Activated naive CD8-positive, alpha-beta T cell treated with anti-CD3 and anti-CD28 coated beads for 36 hours (primary cell): ENCODE data around the gene CUEDC1. TPM values are rescaled to one million over a fixed set of nuclear protein-coding genes. Genes with fewer than 3 reads are reported as not detected.
A peak's percentile ranks its signal among the peaks of the same experiment; 100 is the strongest.

Source experiments
- DNase-seq: peaks from one replicate; pipeline ENCODE4 v3.0.0; 2021
- H3K27ac Mint-ChIP-seq: one replicate; pipeline ENCODE4 v1.8.0; 2022; ENCODE audit warnings: mild to moderate bottlenecking, moderate library complexity, mixed read lengths
- H3K27me3 Mint-ChIP-seq: one replicate; pipeline ENCODE4 v1.8.0; 2022; ENCODE audit warnings: mild to moderate bottlenecking, mixed read lengths
- H3K36me3 Mint-ChIP-seq: one replicate; pipeline ENCODE4 v1.8.0; 2021; ENCODE audit warnings: mild to moderate bottlenecking, mixed read lengths
- H3K4me1 Mint-ChIP-seq: one replicate; pipeline ENCODE4 v1.8.0; 2021; ENCODE audit warnings: mixed read lengths
- H3K4me3 Mint-ChIP-seq: one replicate; pipeline ENCODE4 v1.8.0; 2022; ENCODE audit warnings: mild to moderate bottlenecking, moderate library complexity, mixed read lengths
- H3K9me3 Mint-ChIP-seq: one replicate; pipeline ENCODE4 v1.8.0; 2022; ENCODE audit warnings: mixed read lengths
- total RNA-seq, 2 experiments: library from RNA; stranded (reverse); gene quantifications; one replicate each; pipeline ENCODE4 v1.2.3, GENCODE V29; 2021

CUEDC1 gene
- total RNA-seq, 2 experiments from 2014 or later: 0.14 to 0.18 TPM

- Mint-ChIP-seq H3K9me3 (no peaks in the 10 kb centered on the region), H3K27me3 (peaks cover 3% of the 10 kb centered on the region), H3K27ac (no peak overlapping the region), H3K36me3 (no peaks in the 10 kb centered on the region), H3K4me1 (peaks cover 21% of the 10 kb centered on the region), H3K4me3 (no peak overlapping the region)
- no peak for DNase-seq
Measured at GRCh38 chr17:57879437-57880085, 75.7 kb downstream of the CUEDC1 start.

- peaks cover 30% of the 10 kb centered on the region for H3K4me1 Mint-ChIP-seq
- no peaks in the 10 kb centered on the region for H3K9me3 Mint-ChIP-seq
- H3K4me3 Mint-ChIP-seq: no peak overlapping the region
- H3K27me3 Mint-ChIP-seq: peaks cover 17% of the 10 kb centered on the region
- no peaks in the 10 kb centered on the region for H3K36me3 Mint-ChIP-seq
- H3K27ac Mint-ChIP-seq: no peak overlapping the region
- no peak for DNase-seq
Measured at GRCh38 chr17:57877803-57878377, 77.3 kb downstream of the CUEDC1 start.

- H3K27me3 Mint-ChIP-seq: peaks cover 24% of the 10 kb centered on the region
- no peaks in the 10 kb centered on the region for H3K9me3 Mint-ChIP-seq
- H3K36me3 Mint-ChIP-seq: no peaks in the 10 kb centered on the region
- H3K4me3 Mint-ChIP-seq: no peak overlapping the region
- DNase-seq: no peak
- H3K27ac Mint-ChIP-seq: no peak overlapping the region
- peaks cover 30% of the 10 kb centered on the region for H3K4me1 Mint-ChIP-seq
Measured at GRCh38 chr17:57876866-57877237, 78.4 kb downstream of the CUEDC1 start.

GRCh38 chr17:57876023-57876865, 79.0 kb downstream of the CUEDC1 start:
- no peak for DNase-seq
- Mint-ChIP-seq H3K36me3 (no peaks in the 10 kb centered on the region), H3K9me3 (no peaks in the 10 kb centered on the region), H3K27me3 (peaks cover 29% of the 10 kb centered on the region), H3K27ac (no peak overlapping the region), H3K4me1 (peaks cover 30% of the 10 kb centered on the region), H3K4me3 (no peak overlapping the region)

- no peaks in the 10 kb centered on the region for H3K9me3 Mint-ChIP-seq
- no peaks in the 10 kb centered on the region for H3K36me3 Mint-ChIP-seq
- no peak overlapping the region for H3K27ac Mint-ChIP-seq
- H3K4me1 Mint-ChIP-seq: peaks cover 26% of the 10 kb centered on the region
- H3K27me3 Mint-ChIP-seq: peaks cover 29% of the 10 kb centered on the region
- H3K4me3 Mint-ChIP-seq: no peak overlapping the region
- DNase-seq: no peak
Measured at GRCh38 chr17:57875290-57876022, 79.8 kb downstream of the CUEDC1 start.

GRCh38 chr17:57874434-57875289, 80.5 kb downstream of the CUEDC1 start:
- Mint-ChIP-seq H3K4me3 (peak overlapping the region; percentile 40), H3K27ac (peak overlapping the region; percentile 58), H3K27me3 (peaks cover 29% of the 10 kb centered on the region), H3K9me3 (no peaks in the 10 kb centered on the region), H3K4me1 (peaks cover 18% of the 10 kb centered on the region), H3K36me3 (no peaks in the 10 kb centered on the region)
- peak; percentile 26 for DNase-seq

- Mint-ChIP-seq H3K4me1 (peaks cover 14% of the 10 kb centered on the region), H3K4me3 (peak overlapping the region; percentile 40), H3K27me3 (peaks cover 29% of the 10 kb centered on the region), H3K27ac (peak overlapping the region; percentile 58), H3K36me3 (no peaks in the 10 kb centered on the region), H3K9me3 (no peaks in the 10 kb centered on the region)
- DNase-seq: no peak
Measured at GRCh38 chr17:57874058-57874419, 81.2 kb downstream of the CUEDC1 start.

GRCh38 chr17:57873261-57874057, 81.8 kb downstream of the CUEDC1 start:
- no peak for DNase-seq
- no peak overlapping the region for H3K27ac Mint-ChIP-seq
- peaks cover 17% of the 10 kb centered on the region for H3K4me1 Mint-ChIP-seq
- H3K27me3 Mint-ChIP-seq: peaks cover 29% of the 10 kb centered on the region
- H3K9me3 Mint-ChIP-seq: no peaks in the 10 kb centered on the region
- no peak overlapping the region for H3K4me3 Mint-ChIP-seq
- no peaks in the 10 kb centered on the region for H3K36me3 Mint-ChIP-seq

- Mint-ChIP-seq H3K4me1 (peaks cover 22% of the 10 kb centered on the region), H3K4me3 (no peak overlapping the region), H3K9me3 (no peaks in the 10 kb centered on the region), H3K27ac (no peak overlapping the region), H3K27me3 (peaks cover 29% of the 10 kb centered on the region), H3K36me3 (no peaks in the 10 kb centered on the region)
- no peak for DNase-seq
Measured at GRCh38 chr17:57872536-57872935, 82.7 kb downstream of the CUEDC1 start.

GRCh38 chr17:57871863-57872262, 83.3 kb downstream of the CUEDC1 start:
- Mint-ChIP-seq H3K9me3 (no peaks in the 10 kb centered on the region), H3K4me1 (peaks cover 24% of the 10 kb centered on the region), H3K27ac (no peak overlapping the region), H3K36me3 (no peaks in the 10 kb centered on the region), H3K4me3 (no peak overlapping the region), H3K27me3 (peaks cover 29% of the 10 kb centered on the region)
- no peak for DNase-seq

- Mint-ChIP-seq H3K9me3 (no peaks in the 10 kb centered on the region), H3K27me3 (peaks cover 27% of the 10 kb centered on the region), H3K36me3 (no peaks in the 10 kb centered on the region), H3K27ac (no peak overlapping the region), H3K4me1 (peaks cover 24% of the 10 kb centered on the region), H3K4me3 (no peak overlapping the region)
- no peak for DNase-seq
Measured at GRCh38 chr17:57871155-57871554, 84.1 kb downstream of the CUEDC1 start.

GRCh38 chr17:57870283-57870635, 85.0 kb downstream of the CUEDC1 start:
- no peak for DNase-seq
- no peak overlapping the region for H3K27ac Mint-ChIP-seq

GRCh38 chr17:57869617-57870282, 85.5 kb downstream of the CUEDC1 start:
- Mint-ChIP-seq H3K36me3 (no peaks in the 10 kb centered on the region), H3K4me3 (no peak overlapping the region), H3K9me3 (no peaks in the 10 kb centered on the region), H3K4me1 (peaks cover 21% of the 10 kb centered on the region), H3K27me3 (peaks cover 26% of the 10 kb centered on the region), H3K27ac (no peak overlapping the region)
- DNase-seq: no peak

More at GRCh38 chr17:57870283-57870635, 85.0 kb downstream of the CUEDC1 start:
- H3K4me3 Mint-ChIP-seq: no peak overlapping the region
- no peaks in the 10 kb centered on the region for H3K9me3 Mint-ChIP-seq
- no peaks in the 10 kb centered on the region for H3K36me3 Mint-ChIP-seq
- peaks cover 23% of the 10 kb centered on the region for H3K4me1 Mint-ChIP-seq
- H3K27me3 Mint-ChIP-seq: peaks cover 26% of the 10 kb centered on the region
